Measurements from ENCODE around the gene NDUFA6. TPM values are rescaled to one million over a fixed set of nuclear protein-coding genes. Genes with fewer than 3 reads are reported as not detected.
"Not testable (repeated sequence)": the region's sequence is repeated elsewhere in the genome, so short reads cannot be mapped to it uniquely, and the experiment has no call there.

The NDUFA6 gene
- total RNA-seq, 1 donor, result 41.6 TPM

GRCh38 chr22:42131562-42131961 is 41.0 kb upstream of the NDUFA6 start:
- Histone ChIP-seq H3K79me2 (ENCODE audit: insufficient read depth, low read length) (no peaks in the 10 kb centered on the region), H2AFZ (ENCODE audit: low read length) (no peak overlapping the region), H3K27ac (ENCODE audit: low read depth, low read length) (no peak overlapping the region), H3K9me3 (ENCODE audit: low read depth, low read length) (no peaks in the 10 kb centered on the region), H4K20me1 (ENCODE audit: insufficient read depth, low read length) (no peaks in the 10 kb centered on the region), H3K27me3 (ENCODE audit: insufficient read depth, low read length) (no peaks in the 10 kb centered on the region), H3K36me3 (ENCODE audit: insufficient read depth, low read length) (no peaks in the 10 kb centered on the region), H3K4me3 (ENCODE audit: insufficient read depth, low read length) (no peak overlapping the region), H3K4me1 (ENCODE audit: insufficient read depth, low read length) (peaks cover 4% of the 10 kb centered on the region), H3K4me2 (ENCODE audit: insufficient read depth, low read length) (no peak overlapping the region)
- no peak for TF ChIP-seq CTCF (IDR thresholded peaks at IDR 0.05; ENCODE audit: extremely low read depth, low read depth, low read length)
- DNase-seq (ENCODE audit: insufficient read length, low spot score, missing footprints), result no peak

GRCh38 chr22:42130639-42131431 is 40.3 kb upstream of the NDUFA6 start, which contains the start of gene CYP2D6:
Gene CYP2D6, minus strand, starts transcription at chr22:42130810. Its CDS starts 19 bp downstream, at chr22:42130791.
- H3K4me1 ChIP-seq (ENCODE audit: insufficient read depth, low read length); H3K36me3 ChIP-seq (ENCODE audit: insufficient read depth, low read length); H3K4me3 ChIP-seq (ENCODE audit: insufficient read depth, low read length); H4K20me1 ChIP-seq (ENCODE audit: insufficient read depth, low read length); DNase-seq (ENCODE audit: insufficient read length, low spot score, missing footprints); H3K27me3 ChIP-seq (ENCODE audit: insufficient read depth, low read length); H3K79me2 ChIP-seq (ENCODE audit: insufficient read depth, low read length); H3K4me2 ChIP-seq (ENCODE audit: insufficient read depth, low read length); H2AFZ ChIP-seq (ENCODE audit: low read length); H3K27ac ChIP-seq (ENCODE audit: low read depth, low read length); H3K9me3 ChIP-seq (ENCODE audit: low read depth, low read length): not testable (repeated sequence)

GRCh38 chr22:42130182-42130581 is 39.6 kb upstream of the NDUFA6 start:
- not testable (repeated sequence) for H3K4me1 ChIP-seq (ENCODE audit: insufficient read depth, low read length); H3K9me3 ChIP-seq (ENCODE audit: low read depth, low read length); H3K4me2 ChIP-seq (ENCODE audit: insufficient read depth, low read length); H2AFZ ChIP-seq (ENCODE audit: low read length); H3K27ac ChIP-seq (ENCODE audit: low read depth, low read length); H3K4me3 ChIP-seq (ENCODE audit: insufficient read depth, low read length); H3K79me2 ChIP-seq (ENCODE audit: insufficient read depth, low read length); H4K20me1 ChIP-seq (ENCODE audit: insufficient read depth, low read length); H3K36me3 ChIP-seq (ENCODE audit: insufficient read depth, low read length); H3K27me3 ChIP-seq (ENCODE audit: insufficient read depth, low read length); DNase-seq (ENCODE audit: insufficient read length, low spot score, missing footprints)

- H3K79me2 ChIP-seq (ENCODE audit: insufficient read depth, low read length); H3K9me3 ChIP-seq (ENCODE audit: low read depth, low read length); H4K20me1 ChIP-seq (ENCODE audit: insufficient read depth, low read length); H2AFZ ChIP-seq (ENCODE audit: low read length); H3K4me3 ChIP-seq (ENCODE audit: insufficient read depth, low read length); H3K4me2 ChIP-seq (ENCODE audit: insufficient read depth, low read length); H3K27ac ChIP-seq (ENCODE audit: low read depth, low read length); H3K27me3 ChIP-seq (ENCODE audit: insufficient read depth, low read length); H3K4me1 ChIP-seq (ENCODE audit: insufficient read depth, low read length); H3K36me3 ChIP-seq (ENCODE audit: insufficient read depth, low read length): not testable (repeated sequence)
- DNase-seq (ENCODE audit: insufficient read length, low spot score, missing footprints), result peak; percentile 76
Measured at GRCh38 chr22:42128776-42129694, 38.5 kb upstream of the NDUFA6 start.

GRCh38 chr22:42128007-42128406 is 37.4 kb upstream of the NDUFA6 start:
- not testable (repeated sequence) for H3K9me3 ChIP-seq (ENCODE audit: low read depth, low read length); H3K27ac ChIP-seq (ENCODE audit: low read depth, low read length); H3K79me2 ChIP-seq (ENCODE audit: insufficient read depth, low read length); DNase-seq (ENCODE audit: insufficient read length, low spot score, missing footprints); H4K20me1 ChIP-seq (ENCODE audit: insufficient read depth, low read length); H3K4me1 ChIP-seq (ENCODE audit: insufficient read depth, low read length); H3K4me3 ChIP-seq (ENCODE audit: insufficient read depth, low read length); H2AFZ ChIP-seq (ENCODE audit: low read length); H3K4me2 ChIP-seq (ENCODE audit: insufficient read depth, low read length); H3K27me3 ChIP-seq (ENCODE audit: insufficient read depth, low read length); H3K36me3 ChIP-seq (ENCODE audit: insufficient read depth, low read length)
